IPS DF 6.9 (cell line): ENCODE data around the gene ADAMTS6.

Source experiments
- DNase-seq: peaks from one replicate; pipeline ENCODE4 v3.0.0-alpha.2; 2013; ENCODE audit warnings: low read depth, low spot score
- H3K27ac ChIP-seq: one replicate; pipeline ENCODE4 v1.5.1; 2013; ENCODE audit warnings: low read length, control low read depth
- H3K27me3 ChIP-seq: 2 replicates; pipeline ENCODE4 v1.6.1; 2013; ENCODE audit warnings: mild to moderate bottlenecking, low read length; ENCODE audit not compliant: control insufficient read depth, insufficient read depth
- H3K36me3 ChIP-seq: 2 replicates; pipeline ENCODE4 v1.6.1; 2013; ENCODE audit warnings: low read length; ENCODE audit not compliant: control insufficient read depth, insufficient read depth
- H3K4me1 ChIP-seq: 2 replicates; pipeline ENCODE4 v1.6.1; 2013; ENCODE audit warnings: low read length; ENCODE audit not compliant: control insufficient read depth, insufficient read depth
- H3K4me3 ChIP-seq: 2 replicates; pipeline ENCODE4 v1.5.1; 2013; ENCODE audit warnings: mild to moderate bottlenecking, low read length
- H3K9me3 ChIP-seq: 2 replicates; pipeline ENCODE4 v1.6.1; 2013; ENCODE audit warnings: low read length, inconsistent platforms; ENCODE audit not compliant: control insufficient read depth, insufficient read depth
- WGBS: extraction: QIAGEN DNeasy Blood & Tissue Kit; methylation state at CpG from one replicate; pipeline ENCODE4 v1.1.7; 2013; ENCODE audit warnings: mixed read lengths, missing lambda C conversion rate; ENCODE audit not compliant: insufficient read length, insufficient coverage; 5-methylcytosine and 5-hydroxymethylcytosine counted together

The ADAMTS6 gene

DNA sequence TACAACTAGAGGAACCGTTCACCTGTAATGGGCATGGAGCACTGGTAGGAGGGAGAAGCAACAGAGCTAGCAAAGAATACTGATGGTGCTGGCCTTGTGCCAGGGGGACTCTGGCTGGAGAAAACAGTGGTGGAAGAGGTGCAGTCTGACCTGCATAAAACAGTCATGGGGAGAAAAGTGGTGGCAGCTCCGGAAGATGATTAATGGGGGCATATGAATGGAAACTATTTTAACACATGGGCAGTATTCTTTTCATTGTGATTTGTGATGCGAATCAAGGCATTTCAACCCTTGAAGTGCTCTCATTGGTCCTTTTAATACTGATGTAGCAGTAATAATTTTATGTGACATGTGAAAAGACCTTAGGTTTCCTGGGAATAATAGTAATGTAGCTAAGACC is 219.6 kb downstream of the ADAMTS6 start:
- DNase-seq: no peak
- peaks cover 7% of the 10 kb centered on the region for H3K4me1 ChIP-seq
- H3K4me3 ChIP-seq: no peak overlapping the region
- no CpG with 5 or more reads among the region's 3 CpGs for WGBS
- H3K27ac ChIP-seq: no peak overlapping the region
- no peaks in the 10 kb centered on the region for H3K36me3 ChIP-seq
- H3K27me3 ChIP-seq: no peaks in the 10 kb centered on the region
- no peaks in the 10 kb centered on the region for H3K9me3 ChIP-seq

DNA sequence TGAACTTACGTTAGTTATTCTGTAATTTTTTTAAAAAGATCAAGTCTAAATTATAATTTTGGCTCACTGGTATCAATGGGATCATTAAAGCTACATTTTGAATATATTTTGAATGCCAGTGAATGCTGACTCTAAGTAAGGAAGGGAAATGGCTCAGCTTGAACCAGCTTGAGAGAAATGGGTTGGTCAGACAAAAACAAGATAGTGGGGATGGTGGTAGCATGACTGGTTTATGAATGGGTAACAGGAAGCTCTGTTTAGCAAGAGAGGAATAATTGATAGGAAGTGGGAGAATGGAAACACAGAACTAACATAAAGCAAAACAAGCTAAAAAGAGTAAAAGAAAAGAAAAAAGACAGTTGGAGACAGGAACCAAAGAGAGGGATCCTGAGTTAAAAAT is 220.2 kb downstream of the ADAMTS6 start:
- DNase-seq: no peak
- H3K27me3 ChIP-seq: no peaks in the 10 kb centered on the region
- WGBS: no CpG with 5 or more reads among the region's 1 CpG
- peaks cover 7% of the 10 kb centered on the region for H3K4me1 ChIP-seq
- no peak overlapping the region for H3K27ac ChIP-seq
- no peak overlapping the region for H3K4me3 ChIP-seq
- no peaks in the 10 kb centered on the region for H3K36me3 ChIP-seq
- H3K9me3 ChIP-seq: no peaks in the 10 kb centered on the region

DNA sequence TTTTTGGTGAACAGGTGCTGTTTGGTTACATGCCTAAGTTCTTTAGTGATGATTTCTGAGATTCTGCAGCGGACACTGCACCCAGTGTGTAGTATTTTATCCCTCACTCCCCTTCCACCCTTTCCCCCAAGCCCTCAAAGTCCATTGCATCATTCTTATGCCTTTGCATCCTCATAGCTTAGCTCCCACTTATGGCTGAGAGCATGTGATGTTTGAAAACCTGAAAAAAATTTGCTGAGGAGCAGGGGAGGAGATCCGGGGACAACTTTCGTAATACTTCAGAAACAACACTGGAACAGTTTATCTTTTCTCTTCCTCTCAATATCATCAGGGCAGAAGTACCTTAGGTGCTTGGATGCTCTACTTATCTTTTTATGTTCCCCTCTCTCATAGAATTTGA is 226.4 kb downstream of the ADAMTS6 start:
- H3K27me3 ChIP-seq: no peaks in the 10 kb centered on the region
- H3K36me3 ChIP-seq: no peaks in the 10 kb centered on the region
- no peaks in the 10 kb centered on the region for H3K9me3 ChIP-seq
- no peak for DNase-seq
- H3K4me3 ChIP-seq: no peak overlapping the region
- no peaks in the 10 kb centered on the region for H3K4me1 ChIP-seq
- no peak overlapping the region for H3K27ac ChIP-seq
- WGBS: no CpG with 5 or more reads among the region's 3 CpGs

DNA sequence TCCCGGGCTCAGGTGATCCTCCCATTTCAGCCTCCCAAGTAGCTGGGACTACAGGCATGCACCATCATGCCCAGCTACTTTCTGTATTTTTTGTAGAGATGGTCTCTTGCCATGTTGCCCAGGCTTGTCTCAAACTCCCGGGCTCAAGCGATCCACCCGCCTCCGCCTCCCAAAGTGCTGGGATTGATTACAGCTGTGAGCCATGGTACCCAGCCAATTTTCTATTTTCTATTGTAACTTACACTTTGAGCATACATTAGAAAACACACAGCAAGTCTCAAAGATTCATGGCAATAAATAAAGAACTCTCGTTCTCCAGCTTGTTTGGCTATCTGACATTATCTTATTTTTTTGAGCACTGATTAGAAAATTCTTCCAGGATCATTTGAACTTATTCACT is 228.7 kb downstream of the ADAMTS6 start:
- H3K9me3 ChIP-seq: no peaks in the 10 kb centered on the region
- no peaks in the 10 kb centered on the region for H3K36me3 ChIP-seq
- H3K4me3 ChIP-seq: no peak overlapping the region
- H3K27me3 ChIP-seq: no peaks in the 10 kb centered on the region
- DNase-seq: no peak
- WGBS: no CpG with 5 or more reads among the region's 6 CpGs
- no peak overlapping the region for H3K27ac ChIP-seq
- no peaks in the 10 kb centered on the region for H3K4me1 ChIP-seq

DNA sequence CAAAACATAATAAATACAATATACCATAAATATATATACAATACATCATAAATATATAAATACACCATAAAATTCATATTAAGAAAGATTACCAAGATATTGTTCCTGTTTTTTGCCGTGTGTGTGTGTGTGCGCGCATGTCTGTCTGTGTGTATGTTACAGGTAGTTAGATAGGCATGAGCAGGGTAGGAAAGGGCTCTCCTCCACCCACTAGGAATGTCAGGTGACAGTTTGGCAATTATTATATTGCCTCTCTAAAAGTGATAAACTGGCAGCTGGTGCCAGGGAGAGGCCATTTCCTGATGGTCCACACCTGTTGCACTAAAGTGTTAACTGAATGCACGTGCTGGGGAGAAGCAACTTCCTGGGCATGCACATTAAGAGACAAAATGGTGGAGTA is 232.8 kb downstream of the ADAMTS6 start:
- WGBS: no CpG with 5 or more reads among the region's 4 CpGs
- no peak for DNase-seq
- Histone ChIP-seq H3K4me3 (no peak overlapping the region), H3K4me1 (no peaks in the 10 kb centered on the region), H3K9me3 (no peaks in the 10 kb centered on the region), H3K27me3 (no peaks in the 10 kb centered on the region), H3K27ac (no peak overlapping the region), H3K36me3 (no peaks in the 10 kb centered on the region)

DNA sequence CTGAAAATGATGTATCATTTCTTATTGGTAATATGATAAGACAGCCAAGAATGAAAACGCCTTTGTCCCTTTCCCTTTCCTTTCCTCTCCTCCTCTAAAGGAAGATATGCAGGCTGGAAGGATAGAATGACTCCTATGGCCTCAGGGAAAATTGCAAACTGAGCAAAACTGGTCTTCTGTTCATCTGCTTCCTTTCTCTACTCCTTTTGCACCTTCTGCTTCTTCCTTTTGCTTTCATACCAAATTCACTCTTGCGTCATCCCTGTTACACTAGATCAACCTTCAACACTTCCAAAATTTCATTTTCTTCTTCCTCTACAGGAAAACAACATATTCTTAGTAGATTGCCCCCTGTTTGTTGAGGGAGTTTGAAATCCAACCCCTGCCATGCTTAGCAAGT is 234.1 kb downstream of the ADAMTS6 start:
- 100% methylated on average over 1 of the region's 2 CpGs for WGBS

DNA sequence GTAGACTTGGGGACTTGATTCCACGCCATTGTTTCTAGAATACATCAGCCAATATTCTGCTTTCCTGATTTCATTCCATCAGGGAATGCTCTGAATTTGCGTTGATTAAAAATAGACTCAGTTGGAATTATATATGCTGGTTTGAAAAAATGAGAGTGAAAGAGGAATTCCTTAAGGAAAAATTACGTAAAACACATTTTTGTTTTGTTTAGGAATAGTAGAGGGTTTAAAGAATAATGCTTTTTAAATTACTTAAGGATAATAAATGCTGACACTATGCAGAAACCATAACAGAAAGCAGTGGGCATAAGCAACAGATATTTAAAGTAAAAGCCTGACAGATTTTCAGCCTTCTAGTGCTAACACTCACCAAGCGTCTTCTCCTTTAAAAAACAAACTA is 235.0 kb downstream of the ADAMTS6 start:
- Histone ChIP-seq H3K9me3 (no peaks in the 10 kb centered on the region), H3K4me3 (no peak overlapping the region), H3K27me3 (no peaks in the 10 kb centered on the region), H3K27ac (no peak overlapping the region), H3K4me1 (no peaks in the 10 kb centered on the region), H3K36me3 (no peaks in the 10 kb centered on the region)
- no peak for DNase-seq
- WGBS: 100% methylated on average over 1 of the region's 4 CpGs

More for the DNA sequence above, 234.1 kb downstream of the ADAMTS6 start:
- Histone ChIP-seq H3K9me3 (no peaks in the 10 kb centered on the region), H3K27ac (no peak overlapping the region), H3K36me3 (no peaks in the 10 kb centered on the region), H3K27me3 (no peaks in the 10 kb centered on the region), H3K4me3 (no peak overlapping the region), H3K4me1 (no peaks in the 10 kb centered on the region)
- no peak for DNase-seq

DNA sequence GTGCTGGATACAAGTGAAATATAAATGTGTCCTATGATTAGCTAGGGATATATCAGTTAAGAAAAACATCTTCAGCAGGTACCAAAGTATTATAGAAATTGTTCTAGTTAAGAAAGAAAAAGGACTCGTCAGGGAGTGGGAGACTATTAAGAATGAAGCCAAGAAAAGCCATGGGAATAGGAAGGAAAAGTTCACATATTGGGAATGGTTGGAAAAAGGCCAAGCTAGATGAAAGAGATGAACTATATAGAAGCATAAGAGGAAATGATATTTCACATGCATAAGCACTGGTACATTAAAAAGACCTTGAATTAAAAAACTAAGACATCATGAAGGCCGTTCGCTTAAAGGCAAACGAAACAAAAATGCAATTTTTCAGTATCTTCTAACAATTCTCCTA is 237.7 kb downstream of the ADAMTS6 start:
- Histone ChIP-seq H3K36me3 (no peaks in the 10 kb centered on the region), H3K27me3 (no peaks in the 10 kb centered on the region), H3K27ac (no peak overlapping the region), H3K4me3 (no peak overlapping the region), H3K9me3 (no peaks in the 10 kb centered on the region), H3K4me1 (no peaks in the 10 kb centered on the region)
- WGBS: no CpG with 5 or more reads among the region's 4 CpGs
- no peak for DNase-seq

DNA sequence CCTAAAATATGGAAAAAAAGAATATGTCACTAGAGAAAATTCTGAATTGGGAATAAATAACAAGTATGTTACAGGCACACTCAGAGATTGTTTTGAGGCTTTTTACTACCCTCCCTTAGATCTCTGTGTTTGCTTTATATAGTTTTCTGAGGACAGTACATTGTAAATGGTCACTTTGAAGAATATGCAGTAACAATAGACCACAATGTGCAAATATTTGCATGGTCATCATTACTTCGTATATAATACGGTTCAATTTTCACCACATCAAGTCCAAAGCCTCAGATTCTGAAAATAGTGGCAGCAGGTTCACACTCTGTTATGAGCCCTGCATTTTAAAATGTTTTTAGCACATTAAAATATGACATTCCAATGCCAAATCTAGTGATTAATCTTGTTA is 238.6 kb downstream of the ADAMTS6 start:
- no peaks in the 10 kb centered on the region for H3K36me3 ChIP-seq
- H3K27me3 ChIP-seq: no peaks in the 10 kb centered on the region
- no CpG with 5 or more reads among the region's 2 CpGs for WGBS
- no peak overlapping the region for H3K27ac ChIP-seq
- H3K4me1 ChIP-seq: no peaks in the 10 kb centered on the region
- H3K9me3 ChIP-seq: no peaks in the 10 kb centered on the region
- DNase-seq: no peak
- no peak overlapping the region for H3K4me3 ChIP-seq

DNA sequence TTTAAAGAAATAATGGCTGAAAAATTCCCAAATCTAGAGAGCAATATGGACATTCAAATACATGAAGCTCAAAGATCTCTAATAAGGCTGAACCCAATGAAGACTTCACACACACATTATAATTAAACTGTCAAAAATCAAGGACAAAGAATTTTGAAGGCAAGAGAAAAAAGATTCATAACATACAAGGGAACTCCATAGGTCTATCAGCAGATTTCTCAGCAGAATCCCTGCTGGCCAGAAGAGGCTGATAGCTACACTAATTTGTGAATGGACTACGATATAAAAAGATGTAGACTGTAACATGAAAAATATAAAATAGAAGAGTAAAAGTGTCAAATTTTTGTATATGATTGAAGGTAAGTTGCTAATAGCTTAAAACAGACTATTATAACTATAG is 251.9 kb downstream of the ADAMTS6 start:
- Histone ChIP-seq H3K27me3 (no peaks in the 10 kb centered on the region), H3K36me3 (no peaks in the 10 kb centered on the region), H3K4me3 (no peak overlapping the region), H3K9me3 (no peaks in the 10 kb centered on the region), H3K4me1 (no peaks in the 10 kb centered on the region), H3K27ac (no peak overlapping the region)
- no CpG with 5 or more reads among the region's 1 CpG for WGBS
- DNase-seq: no peak

DNA sequence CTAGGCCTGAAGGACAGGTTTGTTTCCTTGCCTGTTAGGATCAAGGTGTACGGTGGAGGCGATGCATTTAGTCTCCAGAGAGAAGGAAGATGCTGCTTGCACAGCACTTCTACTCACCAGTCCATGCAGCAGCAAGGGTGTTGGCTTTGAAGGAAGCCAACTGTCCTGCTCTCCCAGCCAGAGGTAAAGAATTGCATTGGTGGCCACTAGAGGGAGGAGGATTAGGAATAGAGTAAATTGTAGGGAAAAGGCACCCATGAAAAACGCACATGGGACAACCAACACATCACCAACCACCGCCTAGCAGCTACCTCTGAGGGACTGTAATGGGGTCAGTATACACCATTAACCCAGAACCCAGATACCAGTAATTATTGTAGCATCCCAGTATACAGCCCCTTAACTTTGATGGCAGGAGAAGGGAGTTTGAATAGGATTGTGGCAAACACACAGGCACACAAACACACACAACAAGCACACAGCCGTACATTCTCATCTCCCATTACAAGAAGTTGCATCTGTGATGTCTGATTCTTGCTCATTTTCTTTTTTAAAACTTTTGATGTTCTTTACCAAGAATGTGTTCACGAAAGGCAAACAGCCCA is 267.7 kb downstream of the ADAMTS6 start:
- no peak overlapping the region for H3K4me3 ChIP-seq
- no CpG with 5 or more reads among the region's 6 CpGs for WGBS
- no peak for DNase-seq
- no peaks in the 10 kb centered on the region for H3K4me1 ChIP-seq
- H3K27ac ChIP-seq: no peak overlapping the region
- no peaks in the 10 kb centered on the region for H3K27me3 ChIP-seq
- no peaks in the 10 kb centered on the region for H3K36me3 ChIP-seq
- no peaks in the 10 kb centered on the region for H3K9me3 ChIP-seq
